H9 (cell line): ENCODE data around the gene IP6K3. TPM values are rescaled to one million over a fixed set of nuclear protein-coding genes. Genes with fewer than 3 reads are reported as not detected.

Source experiments
- DNase-seq: peaks from one replicate; pipeline ENCODE4 v3.0.0-alpha.2; 2017
- H2AFZ ChIP-seq: one replicate; pipeline ENCODE4 v1.6.1; 2013; ENCODE audit warnings: mild to moderate bottlenecking, low read length, control low read depth, moderate library complexity
- H2AK5ac ChIP-seq: 2 replicates; pipeline ENCODE4 v1.6.1; 2013; ENCODE audit warnings: low read length, control low read depth, mixed read lengths; ENCODE audit not compliant: insufficient read length
- H2BK120ac ChIP-seq: one replicate; pipeline ENCODE4 v1.6.1; 2013; ENCODE audit warnings: low read depth, mild to moderate bottlenecking, low read length, control low read depth, inconsistent platforms; ENCODE audit not compliant: poor library complexity, severe bottlenecking
- H2BK12ac ChIP-seq: 2 replicates; pipeline ENCODE4 v1.6.1; 2013; ENCODE audit warnings: low read length, control low read depth, mixed read lengths, low read depth; ENCODE audit not compliant: insufficient read length
- H2BK15ac ChIP-seq: 2 replicates; pipeline ENCODE4 v1.6.1; 2013; ENCODE audit warnings: low read depth, low read length, control low read depth
- H2BK20ac ChIP-seq: one replicate; pipeline ENCODE4 v1.6.1; 2013; ENCODE audit warnings: low read depth, mild to moderate bottlenecking, low read length, control low read depth, inconsistent platforms; ENCODE audit not compliant: poor library complexity, severe bottlenecking
- H2BK5ac ChIP-seq: 2 replicates; pipeline ENCODE4 v1.6.1; 2013; ENCODE audit warnings: low read length, control low read depth, mixed read lengths; ENCODE audit not compliant: insufficient read length
- H3K14ac ChIP-seq: 2 replicates; pipeline ENCODE4 v1.6.1; 2013; ENCODE audit warnings: low read length, control low read depth; ENCODE audit not compliant: insufficient read depth
- H3K18ac ChIP-seq: 2 replicates; pipeline ENCODE4 v1.6.1; 2013; ENCODE audit warnings: low read depth, mild to moderate bottlenecking, mixed read lengths, low read length, control low read depth; ENCODE audit not compliant: insufficient read length
- H3K23ac ChIP-seq: 2 replicates; pipeline ENCODE4 v1.6.1; 2013; ENCODE audit warnings: low read length, control low read depth, mixed read lengths, low read depth; ENCODE audit not compliant: insufficient read length
- H3K23me2 ChIP-seq: 2 replicates; pipeline ENCODE4 v1.6.1; 2013; ENCODE audit warnings: low read depth, mild to moderate bottlenecking, mixed read lengths, low read length, control low read depth; ENCODE audit not compliant: insufficient read length, poor library complexity, severe bottlenecking
- H3K27ac ChIP-seq: 2 replicates; pipeline ENCODE4 v1.5.1; 2013; ENCODE audit warnings: low read length, control low read depth, mixed read lengths, low read depth; ENCODE audit not compliant: insufficient read length
- H3K27me3 ChIP-seq: 2 replicates; pipeline ENCODE4 v1.6.1; 2013; ENCODE audit warnings: low read length, control low read depth, inconsistent platforms; ENCODE audit not compliant: insufficient read depth
- H3K4ac ChIP-seq: 2 replicates; pipeline ENCODE4 v1.6.1; 2013; ENCODE audit warnings: low read depth, mild to moderate bottlenecking, control low read depth, inconsistent platforms, low read length, moderate library complexity
- H3K4me1 ChIP-seq: 2 replicates; pipeline ENCODE4 v1.6.1; 2013; ENCODE audit warnings: low read length, control low read depth, inconsistent platforms; ENCODE audit not compliant: insufficient read depth
- H3K4me2 ChIP-seq: 2 replicates; pipeline ENCODE4 v1.6.1; 2013; ENCODE audit warnings: low read length, control low read depth, mixed read lengths; ENCODE audit not compliant: insufficient read length, insufficient read depth
- H3K56ac ChIP-seq: 2 replicates; pipeline ENCODE4 v1.6.1; 2013; ENCODE audit warnings: low read depth, mild to moderate bottlenecking, mixed read lengths, low read length, control low read depth; ENCODE audit not compliant: insufficient read length
- H3K79me1 ChIP-seq: 2 replicates; pipeline ENCODE4 v1.6.1; 2013; ENCODE audit warnings: low read depth, mild to moderate bottlenecking, moderate library complexity, low read length, control low read depth, inconsistent platforms; ENCODE audit not compliant: insufficient read depth, poor library complexity, severe bottlenecking
- H3K79me2 ChIP-seq: 2 replicates; pipeline ENCODE4 v1.6.1; 2013; ENCODE audit warnings: low read length, control low read depth, inconsistent platforms; ENCODE audit not compliant: insufficient read depth
- H3K9ac ChIP-seq: 2 replicates; pipeline ENCODE4 v1.6.1; 2013; ENCODE audit warnings: low read length, control low read depth, mixed read lengths; ENCODE audit not compliant: insufficient read length; ENCODE audit errors: extremely low read depth
- H3K9me3 ChIP-seq: one replicate; pipeline ENCODE4 v1.6.1; 2013; ENCODE audit warnings: low read depth, low read length, inconsistent platforms; ENCODE audit not compliant: control insufficient read depth
- H3T11ph ChIP-seq: one replicate; pipeline ENCODE4 v1.6.1; 2013; ENCODE audit warnings: mild to moderate bottlenecking, low read length, control low read depth, inconsistent platforms
- H4K20me1 ChIP-seq: one replicate; pipeline ENCODE4 v1.6.1; 2013; ENCODE audit not compliant: control insufficient read depth, insufficient read length, insufficient read depth
- H4K5ac ChIP-seq: 2 replicates; pipeline ENCODE4 v1.6.1; 2013; ENCODE audit warnings: low read depth, mild to moderate bottlenecking, mixed read lengths, low read length, control low read depth; ENCODE audit not compliant: insufficient read length
- H4K8ac ChIP-seq: replicated peaks from 2 replicates; pipeline ENCODE4 v1.6.1; 2013; ENCODE audit warnings: low read length, control low read depth, mixed read lengths, low read depth; ENCODE audit not compliant: insufficient read length
- H4K91ac ChIP-seq: 2 replicates; pipeline ENCODE4 v1.6.1; 2013; ENCODE audit warnings: low read depth, mild to moderate bottlenecking, moderate library complexity, mixed read lengths, low read length, control low read depth; ENCODE audit not compliant: insufficient read length
- H3K27ac Mint-ChIP-seq, 3 experiments: 2 replicates in 2 of 3; 3 replicates in 1 of 3; pipeline ENCODE4 v1.8.0; 2020 to 2021; ENCODE audit warnings: mixed read lengths in 3 of 3, mild to moderate bottlenecking in 1 of 3, moderate library complexity in 1 of 3
- H3K27me3 Mint-ChIP-seq: 2 replicates; pipeline ENCODE4 v1.8.0; 2021; ENCODE audit warnings: low read depth, mild to moderate bottlenecking, moderate library complexity, mixed read lengths
- H3K36me3 Mint-ChIP-seq, 3 experiments: 2 replicates in 2 of 3; 3 replicates in 1 of 3; pipeline ENCODE4 v1.8.0; 2020 to 2021; ENCODE audit warnings: low read depth in 3 of 3, mixed read lengths in 3 of 3; ENCODE audit not compliant: insufficient read depth in 1 of 3
- H3K4me1 Mint-ChIP-seq, 2 experiments: 2 replicates each; pipeline ENCODE4 v1.8.0; 2020; ENCODE audit warnings: mixed read lengths in 2 of 2
- H3K4me3 Mint-ChIP-seq, 2 experiments: 2 replicates in 1 of 2; 3 replicates in 1 of 2; pipeline ENCODE4 v1.8.0; 2020 to 2021; ENCODE audit warnings: mild to moderate bottlenecking in 2 of 2, mixed read lengths in 2 of 2, moderate library complexity in 1 of 2
- H3K9me3 Mint-ChIP-seq, 2 experiments: 2 replicates in 1 of 2; 3 replicates in 1 of 2; pipeline ENCODE4 v1.8.0; 2020; ENCODE audit warnings: mild to moderate bottlenecking in 2 of 2, mixed read lengths in 2 of 2, moderate library complexity in 1 of 2
- CTCF ChIP-seq: fragments of 200-600 bp; sonication (generic); conservative IDR thresholded peaks from 3 replicates; pipeline ENCODE4 v1.8.0; 2021; ENCODE audit warnings: antibody characterized with exemption, mild to moderate bottlenecking
- WGBS: extraction: QIAGEN DNeasy Blood & Tissue Kit; methylation state at CpG from one replicate; pipeline ENCODE4 v1.1.7; 2013; ENCODE audit warnings: missing lambda C conversion rate, low lambda C conversion rate, mixed read lengths; ENCODE audit not compliant: insufficient read length; ENCODE audit errors: extremely low coverage; 5-methylcytosine and 5-hydroxymethylcytosine counted together
- total RNA-seq: library from RNA; stranded (reverse); gene quantifications from 2 replicates; pipeline ENCODE4 v1.2.1, GENCODE V29; 2021

The IP6K3 gene
- total RNA-seq, 1 experiment from 2014 or later: 0.46 TPM

- H3K27ac Mint-ChIP-seq: peak overlapping the region in 2 of 3 experiments; percentile 74 to 89; a peak in 2 of 7 replicates
- Histone ChIP-seq H3K56ac (no peak overlapping the region), H4K20me1 (no peaks in the 10 kb centered on the region), H4K91ac (no peak overlapping the region), H3K14ac (no peak overlapping the region), H4K8ac (no peak overlapping the region), H3K4me1 (peaks cover 10% of the 10 kb centered on the region), H2BK5ac (no peak overlapping the region), H3K23ac (no peak overlapping the region), H3K27ac (no peak overlapping the region), H4K5ac (no peak overlapping the region), H3K23me2 (no peaks in the 10 kb centered on the region), H2AFZ (no peak overlapping the region), H3K79me2 (no peaks in the 10 kb centered on the region), H3K9ac (no peak overlapping the region), H3K18ac (no peak overlapping the region), H3K4ac (no peak overlapping the region), H2BK12ac (no peak overlapping the region), H3K27me3 (no peaks in the 10 kb centered on the region), H3K9me3 (no peaks in the 10 kb centered on the region), H2BK120ac (no peak overlapping the region), H2BK15ac (no peak overlapping the region), H3K79me1 (no peaks in the 10 kb centered on the region), H3T11ph (no peak overlapping the region), H2AK5ac (no peak overlapping the region), H3K4me2 (no peak overlapping the region), H2BK20ac (no peak overlapping the region)
- peaks cover 0 to 3% of the 10 kb centered on the region in 2 experiments; a peak in 2 of 5 replicates for H3K9me3 Mint-ChIP-seq
- no peak for DNase-seq
- H3K4me3 Mint-ChIP-seq: no peak overlapping the region
- no CpG with 5 or more reads among the region's 3 CpGs for WGBS
- H3K4me1 Mint-ChIP-seq: peaks cover 42 to 43% of the 10 kb centered on the region in 2 experiments
- H3K27me3 Mint-ChIP-seq: peaks cover 10% of the 10 kb centered on the region
- H3K36me3 Mint-ChIP-seq: peaks cover 9 to 37% (median 35%) of the 10 kb centered on the region in 3 experiments
- no peak for TF ChIP-seq CTCF
These were observed 24.1 kb upstream of the IP6K3 start for GRCh38 chr6:33770833-33771145.
